ENCODE data around the gene RHBDF1. TPM values are rescaled to one million over a fixed set of nuclear protein-coding genes. Genes with fewer than 3 reads are reported as not detected.
A peak's percentile ranks its signal among the peaks of the same experiment; 100 is the strongest.

The RHBDF1 gene
- 1.5 TPM for polyA plus RNA-seq (2012; ENCODE audit: missing spikeins)

GRCh38 chr16:72561-73548 lies at the start of gene RHBDF1:
TSS of gene RHBDF1 (minus strand) at chr16:72631. CDS start at chr16:65015, 7,616 bp downstream.
- TF ChIP-seq TAF1 (IDR thresholded peaks at IDR 0.05; ENCODE audit: borderline replicate concordance, low read depth, low read length) (no peak), POLR2A (IDR thresholded peaks at IDR 0.05; ENCODE audit: low read depth, low read length) (no peak), POLR2AphosphoS5 (IDR thresholded peaks at IDR 0.05; ENCODE audit: low read depth, low read length) (no peak)
- FAIRE-seq = no peak
- DNase-seq (ENCODE audit: insufficient read length) = peak; percentile 60

GRCh38 chr16:120756-121155 lies 48.3 kb upstream of the RHBDF1 start:
- DNase-seq (ENCODE audit: insufficient read length) (no peak), FAIRE-seq (no peak)
- TF ChIP-seq POLR2AphosphoS5 (IDR thresholded peaks at IDR 0.05; ENCODE audit: low read depth, low read length) (no peak), POLR2A (IDR thresholded peaks at IDR 0.05; ENCODE audit: low read depth, low read length) (no peak)

- FAIRE-seq = no peak
- no peak for DNase-seq (ENCODE audit: insufficient read length)
- no peak for TF ChIP-seq TAF1 (IDR thresholded peaks at IDR 0.05; ENCODE audit: borderline replicate concordance, low read depth, low read length)
- no peak for TF ChIP-seq POLR2AphosphoS5 (IDR thresholded peaks at IDR 0.05; ENCODE audit: low read depth, low read length)
- TF ChIP-seq POLR2A (IDR thresholded peaks at IDR 0.05; ENCODE audit: low read depth, low read length) = no peak
These were observed 47.5 kb upstream of the RHBDF1 start for GRCh38 chr16:119835-120491.

GRCh38 chr16:119295-119694 lies 46.9 kb upstream of the RHBDF1 start:
- FAIRE-seq (no peak), DNase-seq (ENCODE audit: insufficient read length) (no peak)
- TF ChIP-seq POLR2AphosphoS5 (IDR thresholded peaks at IDR 0.05; ENCODE audit: low read depth, low read length) (no peak), TAF1 (IDR thresholded peaks at IDR 0.05; ENCODE audit: borderline replicate concordance, low read depth, low read length) (no peak), POLR2A (IDR thresholded peaks at IDR 0.05; ENCODE audit: low read depth, low read length) (no peak)

GRCh38 chr16:118857-119256 lies 46.4 kb upstream of the RHBDF1 start:
- TF ChIP-seq POLR2A (IDR thresholded peaks at IDR 0.05; ENCODE audit: low read depth, low read length) (no peak), POLR2AphosphoS5 (IDR thresholded peaks at IDR 0.05; ENCODE audit: low read depth, low read length) (no peak), TAF1 (IDR thresholded peaks at IDR 0.05; ENCODE audit: borderline replicate concordance, low read depth, low read length) (no peak)
- FAIRE-seq (no peak), DNase-seq (ENCODE audit: insufficient read length) (no peak)

GRCh38 chr16:117379-118365 lies 45.2 kb upstream of the RHBDF1 start:
- DNase-seq (ENCODE audit: insufficient read length) = peak; percentile 68
- FAIRE-seq = no peak
- no peak for TF ChIP-seq POLR2AphosphoS5 (IDR thresholded peaks at IDR 0.05; ENCODE audit: low read depth, low read length)
- no peak for TF ChIP-seq POLR2A (IDR thresholded peaks at IDR 0.05; ENCODE audit: low read depth, low read length)
- TF ChIP-seq TAF1 (IDR thresholded peaks at IDR 0.05; ENCODE audit: borderline replicate concordance, low read depth, low read length) = no peak

- FAIRE-seq = no peak
- TF ChIP-seq POLR2AphosphoS5 (IDR thresholded peaks at IDR 0.05; ENCODE audit: low read depth, low read length) (no peak), POLR2A (IDR thresholded peaks at IDR 0.05; ENCODE audit: low read depth, low read length) (no peak), TAF1 (IDR thresholded peaks at IDR 0.05; ENCODE audit: borderline replicate concordance, low read depth, low read length) (no peak)
- DNase-seq (ENCODE audit: insufficient read length) = no peak
These were observed 43.6 kb upstream of the RHBDF1 start for GRCh38 chr16:116015-116414.

- TF ChIP-seq POLR2A (IDR thresholded peaks at IDR 0.05; ENCODE audit: low read depth, low read length) = no peak
- TF ChIP-seq POLR2AphosphoS5 (IDR thresholded peaks at IDR 0.05; ENCODE audit: low read depth, low read length) = no peak
- TF ChIP-seq TAF1 (IDR thresholded peaks at IDR 0.05; ENCODE audit: borderline replicate concordance, low read depth, low read length) = no peak
- no peak for DNase-seq (ENCODE audit: insufficient read length)
- FAIRE-seq = no peak
These were observed 41.9 kb upstream of the RHBDF1 start for GRCh38 chr16:114327-114726.

- FAIRE-seq = no peak
- TF ChIP-seq TAF1 (IDR thresholded peaks at IDR 0.05; ENCODE audit: borderline replicate concordance, low read depth, low read length) = no peak
- no peak for TF ChIP-seq POLR2A (IDR thresholded peaks at IDR 0.05; ENCODE audit: low read depth, low read length)
- TF ChIP-seq POLR2AphosphoS5 (IDR thresholded peaks at IDR 0.05; ENCODE audit: low read depth, low read length) = no peak
- no peak for DNase-seq (ENCODE audit: insufficient read length)
These were observed 39.9 kb upstream of the RHBDF1 start for GRCh38 chr16:112153-112840.

- no peak for TF ChIP-seq TAF1 (IDR thresholded peaks at IDR 0.05; ENCODE audit: borderline replicate concordance, low read depth, low read length)
- TF ChIP-seq POLR2A (IDR thresholded peaks at IDR 0.05; ENCODE audit: low read depth, low read length) = no peak
- TF ChIP-seq POLR2AphosphoS5 (IDR thresholded peaks at IDR 0.05; ENCODE audit: low read depth, low read length) = no peak
- FAIRE-seq (peak; percentile 82), DNase-seq (ENCODE audit: insufficient read length) (peak; percentile 57)
These were observed 34.3 kb upstream of the RHBDF1 start for GRCh38 chr16:106623-107324.
